ENCODE measurements around the gene THOC2. TPM values are rescaled to one million over a fixed set of nuclear protein-coding genes. Genes with fewer than 3 reads are reported as not detected.
"Not testable (repeated sequence)": the region's sequence is repeated elsewhere in the genome, so short reads cannot be mapped to it uniquely, and the experiment has no call there.

THOC2 gene
- total RNA-seq, 3 donors from 2014 or later (not counting 1 experiment from before 2014, with no cell fraction given), result 86.9 to 114 (median 90.3) TPM

GRCh38 chrX:123581586-123581985, 151.3 kb downstream of the THOC2 start:
- no peak overlapping the region for H3K4me3 ChIP-seq (ENCODE audit: low read length)
- Mint-ChIP-seq H3K4me3 (no peak overlapping the region), H3K9me3 (peaks cover 1 to 3% of the 10 kb centered on the region in 2 donors), H3K4me1 (no peaks in the 10 kb centered on the region), H3K27me3 (ENCODE audit: low read depth in 2 of 2) (peaks cover 6 to 12% of the 10 kb centered on the region in 2 donors), H3K27ac (no peak overlapping the region), H3K36me3 (no peaks in the 10 kb centered on the region)
- no peak for ATAC-seq
- TF ChIP-seq CTCF (IDR thresholded peaks at IDR 0.05), result no peak
- no peaks in the 10 kb centered on the region for H3K36me3 ChIP-seq (ENCODE audit: control insufficient read depth, insufficient read depth, low read length)
- DNase-seq, result no peak
- H3K27ac ChIP-seq (ENCODE audit: low read length), result no peak overlapping the region
- intact Hi-C loops (cut with micrococcal nuclease), result no loop called here
- H3K4me1 ChIP-seq (ENCODE audit: control insufficient read depth, insufficient read depth, low read length), result no peaks in the 10 kb centered on the region
- H3K27me3 ChIP-seq (ENCODE audit: control insufficient read depth, insufficient read depth, low read length), result no peaks in the 10 kb centered on the region
- WGBS (ENCODE audit: insufficient coverage), result no CpG with 5 or more reads among the region's 1 CpG
- H3K9me3 ChIP-seq (ENCODE audit: control insufficient read depth, insufficient read depth, low read length), result no peaks in the 10 kb centered on the region

- WGBS (ENCODE audit: insufficient coverage), result no CpG with 5 or more reads among the region's 1 CpG
- Histone ChIP-seq H3K9me3 (ENCODE audit: control insufficient read depth, insufficient read depth, low read length) (no peaks in the 10 kb centered on the region), H3K4me1 (ENCODE audit: control insufficient read depth, insufficient read depth, low read length) (no peaks in the 10 kb centered on the region), H3K4me3 (ENCODE audit: low read length) (no peak overlapping the region), H3K27ac (ENCODE audit: low read length) (no peak overlapping the region), H3K27me3 (ENCODE audit: control insufficient read depth, insufficient read depth, low read length) (no peaks in the 10 kb centered on the region), H3K36me3 (ENCODE audit: control insufficient read depth, insufficient read depth, low read length) (no peaks in the 10 kb centered on the region)
- H3K4me3 Mint-ChIP-seq, result no peak overlapping the region
- no peak overlapping the region for H3K27ac Mint-ChIP-seq
- TF ChIP-seq CTCF (IDR thresholded peaks at IDR 0.05), result no peak
- peaks cover 4 to 5% of the 10 kb centered on the region in 2 donors for H3K9me3 Mint-ChIP-seq
- intact Hi-C loops (cut with micrococcal nuclease), result no loop called here
- peaks cover 6 to 12% of the 10 kb centered on the region in 2 donors for H3K27me3 Mint-ChIP-seq (ENCODE audit: low read depth in 2 of 2)
- no peaks in the 10 kb centered on the region for H3K4me1 Mint-ChIP-seq
- DNase-seq, result no peak
- ATAC-seq, result no peak
- H3K36me3 Mint-ChIP-seq, result no peaks in the 10 kb centered on the region
Measured at GRCh38 chrX:123580792-123581191, 152.1 kb downstream of the THOC2 start.

- H3K4me1 ChIP-seq (ENCODE audit: control insufficient read depth, insufficient read depth, low read length); H3K4me1 Mint-ChIP-seq; H3K27me3 ChIP-seq (ENCODE audit: control insufficient read depth, insufficient read depth, low read length); H3K27ac Mint-ChIP-seq; H3K4me3 Mint-ChIP-seq; DNase-seq; ATAC-seq; H3K4me3 ChIP-seq (ENCODE audit: low read length); H3K36me3 ChIP-seq (ENCODE audit: control insufficient read depth, insufficient read depth, low read length); H3K9me3 Mint-ChIP-seq; H3K27ac ChIP-seq (ENCODE audit: low read length); H3K9me3 ChIP-seq (ENCODE audit: control insufficient read depth, insufficient read depth, low read length); intact Hi-C loops (cut with micrococcal nuclease); H3K36me3 Mint-ChIP-seq: not testable (repeated sequence)
- H3K27me3 Mint-ChIP-seq (ENCODE audit: low read depth in 2 of 2), result peaks cover 14 to 19% of the 10 kb centered on the region in 2 donors
- 96% methylated on average over 5 of the region's 5 CpGs for WGBS (ENCODE audit: insufficient coverage)
Measured at GRCh38 chrX:123574027-123574426, 158.8 kb downstream of the THOC2 start.

- ATAC-seq (no peak), DNase-seq (no peak)
- Mint-ChIP-seq H3K9me3 (no peaks in the 10 kb centered on the region), H3K36me3 (no peaks in the 10 kb centered on the region), H3K4me3 (no peak overlapping the region), H3K27me3 (ENCODE audit: low read depth in 2 of 2) (peaks cover 12% of the 10 kb centered on the region in 2 donors), H3K4me1 (no peaks in the 10 kb centered on the region), H3K27ac (no peak overlapping the region)
- no peaks in the 10 kb centered on the region for H3K27me3 ChIP-seq (ENCODE audit: control insufficient read depth, insufficient read depth, low read length)
- TF ChIP-seq CTCF (IDR thresholded peaks at IDR 0.05), result no peak
- H3K9me3 ChIP-seq (ENCODE audit: control insufficient read depth, insufficient read depth, low read length), result no peaks in the 10 kb centered on the region
- WGBS (ENCODE audit: insufficient coverage), result 67% methylated on average over 3 of the region's 3 CpGs
- intact Hi-C loops (cut with micrococcal nuclease), result no loop called here
- no peak overlapping the region for H3K27ac ChIP-seq (ENCODE audit: low read length)
- no peaks in the 10 kb centered on the region for H3K36me3 ChIP-seq (ENCODE audit: control insufficient read depth, insufficient read depth, low read length)
- H3K4me1 ChIP-seq (ENCODE audit: control insufficient read depth, insufficient read depth, low read length), result no peaks in the 10 kb centered on the region
- no peak overlapping the region for H3K4me3 ChIP-seq (ENCODE audit: low read length)
Measured at GRCh38 chrX:123570011-123570590, 162.8 kb downstream of the THOC2 start.
